ENCODE measurements around the gene KIF26A.
"Not testable (repeated sequence)": the region's sequence is repeated elsewhere in the genome, so short reads cannot be mapped to it uniquely, and the experiment has no call there.

KIF26A gene

GRCh38 chr14:104206281-104206904 is 68.0 kb downstream of the KIF26A start:
- Histone ChIP-seq H3K36me3 (ENCODE audit: control insufficient read depth, insufficient read depth, low read length) (no peaks in the 10 kb centered on the region), H3K27me3 (replicated peaks; ENCODE audit: control insufficient read depth, insufficient read depth, low read length) (no peaks in the 10 kb centered on the region), H3K4me3 (replicated peaks; ENCODE audit: low read depth, low read length) (no peak overlapping the region)
- no peak for DNase-seq (ENCODE audit: extremely low read depth, insufficient read length)
- TF ChIP-seq, protein P1, sequence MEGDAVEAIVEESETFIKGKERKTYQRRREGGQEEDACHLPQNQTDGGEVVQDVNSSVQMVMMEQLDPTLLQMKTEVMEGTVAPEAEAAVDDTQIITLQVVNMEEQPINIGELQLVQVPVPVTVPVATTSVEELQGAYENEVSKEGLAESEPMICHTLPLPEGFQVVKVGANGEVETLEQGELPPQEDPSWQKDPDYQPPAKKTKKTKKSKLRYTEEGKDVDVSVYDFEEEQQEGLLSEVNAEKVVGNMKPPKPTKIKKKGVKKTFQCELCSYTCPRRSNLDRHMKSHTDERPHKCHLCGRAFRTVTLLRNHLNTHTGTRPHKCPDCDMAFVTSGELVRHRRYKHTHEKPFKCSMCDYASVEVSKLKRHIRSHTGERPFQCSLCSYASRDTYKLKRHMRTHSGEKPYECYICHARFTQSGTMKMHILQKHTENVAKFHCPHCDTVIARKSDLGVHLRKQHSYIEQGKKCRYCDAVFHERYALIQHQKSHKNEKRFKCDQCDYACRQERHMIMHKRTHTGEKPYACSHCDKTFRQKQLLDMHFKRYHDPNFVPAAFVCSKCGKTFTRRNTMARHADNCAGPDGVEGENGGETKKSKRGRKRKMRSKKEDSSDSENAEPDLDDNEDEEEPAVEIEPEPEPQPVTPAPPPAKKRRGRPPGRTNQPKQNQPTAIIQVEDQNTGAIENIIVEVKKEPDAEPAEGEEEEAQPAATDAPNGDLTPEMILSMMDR (IDR thresholded peaks at IDR 0.05; ENCODE audit: insufficient read depth, low read length, poor library complexity, severe bottlenecking), result no peak

DNA sequence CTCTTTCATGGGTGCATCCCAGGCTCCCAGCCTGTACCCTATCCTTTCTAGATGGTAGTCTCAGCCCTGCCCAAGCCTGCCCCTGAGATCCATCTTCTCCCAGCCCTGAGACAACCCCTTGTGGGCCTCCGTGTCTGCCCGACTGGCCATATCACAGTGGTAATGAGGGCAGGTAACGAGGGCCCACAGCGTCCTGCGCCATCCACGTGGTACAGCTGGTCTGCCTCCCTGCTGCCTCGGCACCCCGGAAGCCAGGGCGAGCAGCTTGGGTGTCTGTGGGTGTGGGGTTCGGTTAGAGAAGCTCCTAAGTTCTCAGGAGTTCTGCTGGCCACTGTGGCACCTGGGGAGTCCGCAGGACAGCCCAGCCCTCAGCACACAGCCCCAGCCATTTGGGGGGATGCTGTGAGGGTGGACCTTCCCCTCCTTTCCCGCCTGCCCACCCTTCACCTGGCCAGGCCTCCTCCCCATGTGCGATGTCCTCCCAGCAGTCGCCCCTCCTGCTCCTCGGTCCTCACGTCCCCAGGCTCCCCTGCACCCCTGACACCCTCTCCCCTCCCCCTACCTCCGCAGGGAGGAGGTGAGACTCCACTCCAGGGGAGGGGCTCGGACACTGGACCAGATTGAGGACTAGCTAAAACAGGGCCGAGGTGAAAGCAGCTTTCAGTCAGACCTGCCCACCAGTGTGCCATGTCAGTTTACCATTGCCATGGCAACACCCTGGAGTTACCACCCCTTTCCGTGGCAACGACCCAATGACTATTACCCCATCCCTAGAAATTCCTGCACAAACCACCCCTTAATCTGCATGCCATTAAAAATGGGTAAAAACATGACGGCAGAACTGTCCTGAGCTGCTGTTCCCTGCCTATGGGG is 69.0 kb downstream of the KIF26A start:
- Histone ChIP-seq H3K27me3 (replicated peaks; ENCODE audit: control insufficient read depth, insufficient read depth, low read length) (no peaks in the 10 kb centered on the region), H3K36me3 (ENCODE audit: control insufficient read depth, insufficient read depth, low read length) (no peaks in the 10 kb centered on the region), H3K4me3 (replicated peaks; ENCODE audit: low read depth, low read length) (no peak overlapping the region)
- TF ChIP-seq, protein P1 (IDR thresholded peaks at IDR 0.05; ENCODE audit: insufficient read depth, low read length, poor library complexity, severe bottlenecking), result no peak
- DNase-seq (ENCODE audit: extremely low read depth, insufficient read length), result no peak

GRCh38 chr14:104208015-104208295 is 69.6 kb downstream of the KIF26A start:
- not testable (repeated sequence) for H3K4me3 ChIP-seq (replicated peaks; ENCODE audit: low read depth, low read length); DNase-seq (ENCODE audit: extremely low read depth, insufficient read length); H3K36me3 ChIP-seq (ENCODE audit: control insufficient read depth, insufficient read depth, low read length); H3K27me3 ChIP-seq (replicated peaks; ENCODE audit: control insufficient read depth, insufficient read depth, low read length)

- not testable (repeated sequence) for H3K36me3 ChIP-seq (ENCODE audit: control insufficient read depth, insufficient read depth, low read length); H3K27me3 ChIP-seq (replicated peaks; ENCODE audit: control insufficient read depth, insufficient read depth, low read length); DNase-seq (ENCODE audit: extremely low read depth, insufficient read length); H3K4me3 ChIP-seq (replicated peaks; ENCODE audit: low read depth, low read length)
These were observed 69.9 kb downstream of the KIF26A start for GRCh38 chr14:104208331-104208730.

GRCh38 chr14:104209071-104209470 is 70.7 kb downstream of the KIF26A start:
- DNase-seq (ENCODE audit: extremely low read depth, insufficient read length); H3K27me3 ChIP-seq (replicated peaks; ENCODE audit: control insufficient read depth, insufficient read depth, low read length); H3K4me3 ChIP-seq (replicated peaks; ENCODE audit: low read depth, low read length); H3K36me3 ChIP-seq (ENCODE audit: control insufficient read depth, insufficient read depth, low read length): not testable (repeated sequence)

GRCh38 chr14:104209985-104210816 is 71.8 kb downstream of the KIF26A start:
- TF ChIP-seq, protein P1 (IDR thresholded peaks at IDR 0.05; ENCODE audit: insufficient read depth, low read length, poor library complexity, severe bottlenecking), result no peak
- no peak overlapping the region for H3K4me3 ChIP-seq (replicated peaks; ENCODE audit: low read depth, low read length)
- DNase-seq (ENCODE audit: extremely low read depth, insufficient read length), result no peak
- H3K36me3 ChIP-seq (ENCODE audit: control insufficient read depth, insufficient read depth, low read length), result no peaks in the 10 kb centered on the region
- H3K27me3 ChIP-seq (replicated peaks; ENCODE audit: control insufficient read depth, insufficient read depth, low read length), result no peaks in the 10 kb centered on the region

DNA sequence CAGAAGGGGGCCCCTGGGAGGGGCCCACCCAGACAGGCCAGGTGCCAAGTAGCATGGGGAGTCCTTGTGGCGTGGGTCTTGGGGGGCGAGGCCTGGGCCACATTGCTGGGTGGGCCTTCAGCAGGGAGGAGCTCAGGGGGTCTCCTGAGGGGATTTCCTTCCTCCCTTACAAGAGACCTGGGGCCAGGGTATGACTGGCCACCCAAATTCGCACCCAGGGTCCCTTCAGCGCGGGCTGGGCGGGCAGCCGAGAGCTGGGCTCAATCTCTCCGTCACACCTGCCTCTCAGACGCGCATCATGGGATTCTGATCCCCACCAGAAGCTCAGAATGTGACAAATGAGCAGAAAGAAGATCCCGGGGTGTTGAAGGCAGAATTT is 72.4 kb downstream of the KIF26A start:
- no peak for DNase-seq (ENCODE audit: extremely low read depth, insufficient read length)
- TF ChIP-seq, protein P1 (IDR thresholded peaks at IDR 0.05; ENCODE audit: insufficient read depth, low read length, poor library complexity, severe bottlenecking), result no peak
- Histone ChIP-seq H3K4me3 (replicated peaks; ENCODE audit: low read depth, low read length) (no peak overlapping the region), H3K27me3 (replicated peaks; ENCODE audit: control insufficient read depth, insufficient read depth, low read length) (no peaks in the 10 kb centered on the region), H3K36me3 (ENCODE audit: control insufficient read depth, insufficient read depth, low read length) (no peaks in the 10 kb centered on the region)
